Aorta (tissue), 5 donors: ENCODE data around the gene PNCK. TPM values are rescaled to one million over a fixed set of nuclear protein-coding genes. Genes with fewer than 3 reads are reported as not detected.

Experiments used
- ATAC-seq: fragments of 200-7000 bp; cut with Tn5 transposase; one replicate; pipeline ENCODE4 v1.9.1; 2022; ENCODE audit warnings: moderate library complexity; ENCODE audit not compliant: low FRiP score
- DNase-seq, 2 donors: peaks; one replicate each; pipeline ENCODE4 v3.0.0-alpha.2; 2020
- H3K27ac ChIP-seq, 2 donors: one replicate each; pipeline ENCODE4 v1.5.1; 2013; ENCODE audit warnings: low read length in 2 of 2, mild to moderate bottlenecking in 2 of 2, moderate library complexity in 2 of 2, control low read depth in 1 of 2, inconsistent platforms in 1 of 2, low read depth in 1 of 2
- H3K27me3 ChIP-seq, 2 donors: one replicate each; pipeline ENCODE4 v1.6.1; 2013; ENCODE audit warnings: control low read depth in 1 of 2, low read length in 1 of 2, mild to moderate bottlenecking in 1 of 2, moderate library complexity in 1 of 2; ENCODE audit not compliant: insufficient read depth in 2 of 2, control insufficient read depth in 1 of 2
- H3K36me3 ChIP-seq, 2 donors: one replicate each; pipeline ENCODE4 v1.6.1; 2013; ENCODE audit warnings: control low read depth in 1 of 2, low read length in 1 of 2, mild to moderate bottlenecking in 1 of 2; ENCODE audit not compliant: insufficient read depth in 2 of 2, control insufficient read depth in 1 of 2
- H3K4me1 ChIP-seq, 2 donors: one replicate each; pipeline ENCODE4 v1.6.1; 2013; ENCODE audit warnings: low read length in 2 of 2, control low read depth in 1 of 2, mild to moderate bottlenecking in 1 of 2, moderate library complexity in 1 of 2; ENCODE audit not compliant: insufficient read depth in 2 of 2, control insufficient read depth in 1 of 2
- H3K4me3 ChIP-seq, 2 donors: one replicate each; pipeline ENCODE4 v1.5.1; 2013; ENCODE audit warnings: low read length in 2 of 2, control low read depth in 1 of 2, mild to moderate bottlenecking in 1 of 2
- H3K9me3 ChIP-seq: one replicate; pipeline ENCODE4 v1.6.1; 2013; ENCODE audit warnings: mild to moderate bottlenecking, low read length; ENCODE audit not compliant: control insufficient read depth
- WGBS, 2 donors: extraction: QIAGEN DNeasy Blood & Tissue Kit; methylation state at CpG; one replicate each; pipeline ENCODE4 v1.1.7; 2013; 5-methylcytosine and 5-hydroxymethylcytosine counted together
- intact Hi-C, 2 donors: fragments of 100-400 bp; cut with DNase I; formaldehyde crosslinking; loops; one replicate each; pipeline versions ENCODE4 v1.14.2 to v1.15.0; 2022
- polyA plus RNA-seq, 2 donors: library from polyadenylated mRNA; stranded (reverse); fragments of 200-250 nt; gene quantifications; one replicate each; pipeline ENCODE4 v1.2.3, GENCODE V29; 2013
- total RNA-seq, 2 donors: library from RNA; stranded (reverse); fragmentation: NEBNext Ultra II Directional; extraction: Animal tissue kit (Norgen Biotek cat#: 25700); gene quantifications; one replicate each; pipeline ENCODE4 v1.2.1, GENCODE V29; 2021
- donor health status: healthy with polysubstance abuse.
- donor health status: Bipolar disorder and iron deficiency.
- donor health status: DM: no; HTN: no; CAD: no.
- donor health status: DM: no; HTN: no; CAD: no.
- donor health status: DM: yes; HTN: yes; CAD: no.

The PNCK gene
- total and polyA plus RNA-seq, 4 donors, result 3.0 to 4.9 (median 4.3) TPM; not detected in 1

DNA sequence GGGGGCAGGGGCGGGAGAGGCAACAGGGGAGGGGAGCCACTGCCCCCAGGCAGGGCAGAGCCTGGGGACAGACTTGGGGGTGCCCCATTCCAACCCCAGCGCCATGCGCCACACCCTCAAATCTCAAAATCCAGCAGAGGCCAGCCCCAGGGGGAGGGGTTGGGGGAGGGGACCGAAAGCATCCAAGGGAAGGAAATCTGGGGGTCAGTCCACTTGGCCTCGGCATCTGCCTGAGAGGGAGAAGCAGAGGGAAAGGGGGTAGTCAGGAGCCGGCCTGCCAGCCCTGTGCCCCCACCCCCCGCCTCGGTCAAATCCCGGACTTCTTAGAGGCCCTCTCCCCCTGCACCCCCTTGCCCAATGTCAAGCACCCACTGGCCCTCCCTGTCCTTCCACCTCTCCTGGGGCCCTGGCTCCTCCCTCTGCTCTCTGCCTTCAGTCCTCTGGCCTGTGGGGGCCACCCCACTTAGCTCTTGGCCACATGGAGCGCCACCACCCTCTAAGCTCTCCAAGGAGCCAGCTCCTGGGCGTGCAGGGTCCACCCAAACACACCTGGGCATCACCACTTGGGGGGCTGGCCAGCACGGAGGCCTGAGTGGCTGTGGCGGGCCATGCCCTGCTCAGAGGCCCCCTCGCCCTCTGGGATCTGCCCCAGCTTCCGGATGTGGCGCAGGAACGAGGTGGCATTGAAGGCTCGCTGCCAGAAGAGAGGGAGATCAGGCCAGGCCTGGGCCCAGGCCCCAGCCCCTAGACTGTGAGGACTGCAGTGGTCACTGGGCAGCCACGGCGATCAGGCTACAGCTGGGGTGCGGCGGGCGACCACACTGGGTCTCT is 3.5 kb downstream of the PNCK start:
- WGBS, 2 donors, result 85% methylated on average over 22 to 23 of the region's 23 CpGs
- DNase-seq, result peak in 1 of 2 donors; percentile 61
- no peaks in the 10 kb centered on the region for H3K27me3 ChIP-seq

GRCh38 chrX:153669174-153669890 is 4.3 kb downstream of the PNCK start:
- H3K27ac ChIP-seq, result no peak overlapping the region
- H3K27me3 ChIP-seq, result no peaks in the 10 kb centered on the region
- peak in 1 of 2 donors; percentile 73 for DNase-seq
- no peaks in the 10 kb centered on the region for H3K36me3 ChIP-seq
- WGBS, 2 donors, result 57 to 58% methylated on average over 17 of the region's 17 CpGs
- H3K4me1 ChIP-seq, result no peaks in the 10 kb centered on the region
- no peak for ATAC-seq
- H3K9me3 ChIP-seq, result no peaks in the 10 kb centered on the region
- H3K4me3 ChIP-seq, result no peak overlapping the region
- intact Hi-C loops, result loop anchor here (2.0 to 5.0 kb wide), 3 partner anchors 62 to 115 kb away; no protein-coding TSS in a partner anchor

More for the DNA sequence above, 3.5 kb downstream of the PNCK start:
- no peak overlapping the region for H3K27ac ChIP-seq
- no peak for ATAC-seq
- H3K9me3 ChIP-seq, result no peaks in the 10 kb centered on the region
- H3K4me1 ChIP-seq, result no peaks in the 10 kb centered on the region
- intact Hi-C loops, result loop anchor here (2.0 to 5.0 kb wide), 3 partner anchors 63 to 115 kb away; no protein-coding TSS in a partner anchor
- no peak overlapping the region for H3K4me3 ChIP-seq
- no peaks in the 10 kb centered on the region for H3K36me3 ChIP-seq

DNA sequence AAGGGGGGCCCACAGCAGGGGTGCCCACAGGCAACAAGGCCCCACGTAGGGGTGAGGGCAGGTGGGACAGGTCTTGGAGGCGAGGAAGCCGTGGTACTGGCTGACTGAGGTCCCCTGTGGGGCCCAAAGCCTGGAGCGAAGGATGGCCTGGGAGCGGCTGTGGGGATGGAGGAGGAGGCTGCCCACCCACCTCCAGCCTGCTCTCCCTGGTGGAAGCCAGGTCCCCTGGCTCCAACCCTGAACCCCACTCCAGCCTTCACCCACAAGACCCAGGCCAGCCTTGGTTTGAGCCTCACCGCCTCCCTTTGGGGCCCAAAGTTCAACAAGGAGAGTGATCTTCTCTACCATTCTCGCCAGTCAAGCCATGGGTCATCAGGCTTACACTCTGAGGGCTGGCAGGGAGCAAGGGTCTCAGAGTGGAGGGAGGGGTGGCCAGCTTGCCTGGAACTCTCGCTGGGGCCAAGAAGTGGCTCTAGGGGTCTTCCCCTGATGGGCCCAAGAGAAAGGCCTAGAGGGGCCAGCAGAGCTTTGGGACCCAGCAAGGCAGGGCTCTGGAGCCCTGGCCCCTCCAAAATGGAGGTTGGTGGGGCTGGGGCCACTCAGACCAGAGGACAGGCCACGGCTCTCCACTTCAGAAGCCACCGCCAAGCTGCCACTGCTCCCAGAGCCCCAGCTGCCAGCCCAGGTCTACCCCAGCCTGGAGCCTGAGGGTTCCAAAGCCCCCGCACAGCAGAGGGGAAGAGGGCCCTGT is 5.0 kb downstream of the PNCK start:
- H3K27me3 ChIP-seq, result no peaks in the 10 kb centered on the region
- H3K4me1 ChIP-seq, result no peaks in the 10 kb centered on the region
- H3K9me3 ChIP-seq, result no peaks in the 10 kb centered on the region
- intact Hi-C loops, result loop anchor here (2.0 to 5.0 kb wide), 3 partner anchors 61 to 114 kb away; no protein-coding TSS in a partner anchor
- ATAC-seq, result no peak
- DNase-seq, result peak in 1 of 2 donors; percentile 53
- WGBS, 2 donors, result 89 to 90% methylated on average over 11 of the region's 11 CpGs
- H3K27ac ChIP-seq, result no peak overlapping the region
- no peak overlapping the region for H3K4me3 ChIP-seq
- H3K36me3 ChIP-seq, result no peaks in the 10 kb centered on the region

DNA sequence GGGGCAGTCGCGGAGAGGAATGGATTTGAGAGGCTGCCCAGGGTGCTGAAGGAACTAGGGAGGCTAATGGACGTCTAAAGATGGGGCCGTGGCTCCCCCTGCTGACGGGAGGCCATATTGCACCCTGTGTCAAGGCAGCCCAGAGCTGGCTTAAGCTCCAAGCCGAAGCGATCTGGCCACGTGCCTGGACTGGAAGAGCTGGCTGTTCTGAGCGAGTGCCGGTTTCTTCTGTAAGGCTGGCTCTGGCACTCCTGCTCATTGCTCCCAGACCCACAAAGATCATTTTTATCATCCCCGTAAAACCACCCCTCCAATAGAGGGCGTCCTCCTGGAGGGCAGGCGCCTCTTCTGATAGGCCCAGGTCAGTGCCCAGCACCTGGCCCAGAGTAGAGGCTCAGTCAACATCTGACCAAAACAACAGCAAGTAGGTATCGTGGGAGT is 5.6 kb downstream of the PNCK start:
- DNase-seq (peak; percentile 88 to 94), ATAC-seq (peak; percentile 77)
- no peaks in the 10 kb centered on the region for H3K36me3 ChIP-seq
- no peaks in the 10 kb centered on the region for H3K9me3 ChIP-seq
- WGBS, 2 donors, result 14 to 43% methylated on average over 12 to 14 of the region's 14 CpGs
- H3K27me3 ChIP-seq, result no peaks in the 10 kb centered on the region
- H3K4me1 ChIP-seq, result no peaks in the 10 kb centered on the region
- H3K4me3 ChIP-seq, result no peak overlapping the region
- intact Hi-C loops, result loop anchor here (2.0 to 5.0 kb wide), 3 partner anchors 61 to 113 kb away; no protein-coding TSS in a partner anchor
- no peak overlapping the region for H3K27ac ChIP-seq

- DNase-seq (peak in 1 of 2 donors; percentile 41), ATAC-seq (no peak)
- WGBS, 2 donors, result 64 to 65% methylated on average over 11 of the region's 11 CpGs
Observed at GRCh38 chrX:153667281-153667955, 6.2 kb downstream of the PNCK start.

DNA sequence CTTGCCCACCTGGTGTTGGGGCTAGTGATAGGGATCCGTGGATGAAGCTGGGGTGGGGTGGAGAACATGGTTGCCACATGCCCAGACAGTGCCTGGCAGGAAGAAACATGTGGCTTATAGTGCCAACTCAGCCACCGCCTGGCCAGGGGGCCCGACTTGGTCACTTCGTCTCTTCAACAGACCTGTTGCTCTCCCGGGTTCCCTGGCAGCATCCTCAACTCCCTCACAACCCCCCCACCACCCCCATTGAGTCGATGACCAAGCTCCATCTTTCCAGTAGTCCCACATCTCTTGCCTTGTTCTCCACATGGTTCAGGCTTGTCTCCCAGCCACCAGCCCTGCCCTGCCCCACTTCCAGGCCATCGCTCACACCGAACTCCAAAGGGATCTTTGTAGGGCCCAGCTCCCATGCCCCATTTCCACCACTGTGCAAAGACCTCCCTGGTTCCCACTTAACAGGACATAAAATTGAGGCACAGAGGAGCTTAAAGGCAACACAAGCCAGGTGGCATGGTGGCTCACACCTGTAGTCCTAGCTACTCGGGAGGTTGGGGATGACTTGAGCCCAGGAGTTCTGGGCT is 7.8 kb downstream of the PNCK start:
- no peaks in the 10 kb centered on the region for H3K4me1 ChIP-seq
- 73 to 86% methylated on average over 7 to 9 of the region's 9 CpGs for WGBS, 2 donors
- no peaks in the 10 kb centered on the region for H3K9me3 ChIP-seq
- DNase-seq, result peak in 1 of 2 donors; percentile 56
- H3K27me3 ChIP-seq, result no peaks in the 10 kb centered on the region
- no peak overlapping the region for H3K4me3 ChIP-seq
- intact Hi-C loops, result loop anchor here in 1 of 2 donors (5.0 kb wide), 2 partner anchors 59 to 109 kb away; no protein-coding TSS in a partner anchor
- no peak for ATAC-seq
- no peaks in the 10 kb centered on the region for H3K36me3 ChIP-seq
- no peak overlapping the region for H3K27ac ChIP-seq

More at GRCh38 chrX:153667281-153667955, 6.2 kb downstream of the PNCK start:
- Histone ChIP-seq H3K27me3 (no peaks in the 10 kb centered on the region), H3K4me1 (no peaks in the 10 kb centered on the region), H3K36me3 (no peaks in the 10 kb centered on the region), H3K4me3 (no peak overlapping the region), H3K27ac (no peak overlapping the region), H3K9me3 (no peaks in the 10 kb centered on the region)
- intact Hi-C loops, result loop anchor here in 1 of 2 donors (5.0 kb wide), 2 partner anchors 60 to 110 kb away; no protein-coding TSS in a partner anchor

DNA sequence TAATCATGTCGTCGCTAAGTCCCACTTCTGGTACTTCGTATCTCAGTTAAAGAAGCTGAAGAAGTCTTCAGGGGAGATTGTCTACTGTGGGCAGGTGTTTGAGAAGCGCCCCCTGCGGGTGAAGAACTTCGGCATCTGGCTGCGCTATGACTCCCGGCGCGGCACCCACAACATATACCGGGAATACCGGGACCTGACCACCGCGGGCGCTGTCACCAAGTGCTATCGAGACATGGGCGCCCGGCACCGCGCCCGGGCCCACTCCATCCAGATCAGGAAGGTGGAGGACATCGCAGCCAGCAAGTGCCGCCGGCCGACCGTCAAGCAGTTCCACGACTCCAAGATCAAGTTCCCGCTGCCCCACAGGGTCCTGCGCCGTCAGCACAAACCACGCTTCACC is 11.3 kb downstream of the PNCK start:
- DNase-seq (peak in 1 of 2 donors; percentile 82), ATAC-seq (no peak)
- intact Hi-C loops, result no loop called here
- WGBS, 2 donors, result 6 to 21% methylated on average over 26 to 31 of the region's 31 CpGs
- Histone ChIP-seq H3K36me3 (no peaks in the 10 kb centered on the region), H3K27me3 (no peaks in the 10 kb centered on the region), H3K27ac (no peak overlapping the region), H3K9me3 (no peaks in the 10 kb centered on the region), H3K4me3 (no peak overlapping the region), H3K4me1 (no peaks in the 10 kb centered on the region)
